ENCODE data around the gene DRC7.
"Not testable (repeated sequence)": the region's sequence is repeated elsewhere in the genome, so short reads cannot be mapped to it uniquely, and the experiment has no call there.

The DRC7 gene

DNA sequence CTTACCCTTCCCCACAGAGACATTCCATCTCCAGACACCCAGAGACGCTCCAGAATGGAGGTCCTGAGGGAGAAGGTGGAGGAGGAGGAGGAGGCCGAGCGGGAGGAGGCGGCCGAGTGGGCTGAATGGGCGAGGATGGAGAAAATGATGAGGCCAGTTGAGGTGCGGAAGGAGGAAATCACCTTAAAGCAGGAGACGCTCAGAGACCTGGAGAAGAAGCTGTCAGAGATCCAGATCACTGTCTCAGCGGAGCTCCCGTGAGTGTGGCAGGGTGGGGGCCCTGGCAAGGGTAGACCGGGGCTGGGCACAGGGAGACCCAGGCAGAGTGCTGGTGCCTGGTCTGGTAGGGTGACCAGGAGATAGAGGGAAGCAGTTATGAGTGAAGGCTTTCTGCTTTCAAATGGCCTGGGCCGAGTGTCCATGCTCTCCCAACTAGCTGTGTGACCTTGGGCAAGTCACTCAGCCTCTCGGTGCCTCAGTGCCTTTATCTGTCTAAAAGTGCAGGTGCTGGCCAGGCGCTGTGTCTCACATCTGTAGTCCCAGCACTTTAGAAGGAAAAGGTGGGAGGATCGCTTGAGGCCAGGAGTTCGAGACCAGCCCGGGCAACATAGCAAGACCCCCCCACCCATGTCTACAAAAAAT is 3.4 kb downstream of the DRC7 start:
- DNase-seq = no peak

- DNase-seq = no peak
Observed at GRCh38 chr16:57698812-57699405, 4.3 kb downstream of the DRC7 start.

DNA sequence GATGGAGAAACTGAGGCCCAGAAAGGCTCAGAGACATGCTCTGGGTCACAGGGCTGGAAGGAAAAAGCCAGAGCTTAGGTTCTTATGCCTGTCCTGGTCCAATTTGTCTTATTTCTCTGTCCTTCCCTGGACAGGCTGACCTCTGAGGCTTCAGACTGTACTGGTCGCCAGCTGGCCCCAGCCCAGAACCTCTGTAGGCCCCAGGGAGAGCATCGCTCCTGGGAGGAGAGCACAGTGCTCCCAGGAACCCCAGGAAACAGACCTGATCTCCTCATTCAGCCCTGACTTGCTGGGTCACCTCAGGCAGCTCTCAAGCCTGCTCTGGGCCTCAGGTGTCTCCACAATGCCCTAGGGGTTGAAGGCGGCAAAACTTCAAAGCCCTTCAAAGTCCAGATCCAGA is 4.9 kb downstream of the DRC7 start:
- no peak for DNase-seq

DNA sequence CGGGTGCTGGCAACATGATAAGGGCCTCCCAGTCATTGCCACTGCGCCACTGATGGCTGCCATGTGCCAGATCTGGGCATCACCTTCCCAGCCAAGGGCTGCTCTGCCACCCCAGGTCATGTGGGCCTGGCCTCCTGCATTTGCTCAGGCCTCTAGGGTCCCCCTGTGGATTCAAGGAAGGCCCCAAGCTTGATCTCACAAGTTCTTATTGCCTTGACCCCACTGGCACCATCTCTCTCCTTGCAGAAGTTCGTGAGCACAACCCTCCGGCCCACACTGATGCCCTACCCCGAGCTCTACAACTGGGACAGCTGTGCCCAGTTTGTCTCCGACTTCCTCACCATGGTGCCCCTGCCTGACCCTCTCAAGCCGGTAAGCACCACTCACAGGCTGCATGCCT is 5.3 kb downstream of the DRC7 start:
- DNase-seq = no peak

- DNase-seq = no peak
Observed at GRCh38 chr16:57700781-57701551, 6.4 kb downstream of the DRC7 start.

DNA sequence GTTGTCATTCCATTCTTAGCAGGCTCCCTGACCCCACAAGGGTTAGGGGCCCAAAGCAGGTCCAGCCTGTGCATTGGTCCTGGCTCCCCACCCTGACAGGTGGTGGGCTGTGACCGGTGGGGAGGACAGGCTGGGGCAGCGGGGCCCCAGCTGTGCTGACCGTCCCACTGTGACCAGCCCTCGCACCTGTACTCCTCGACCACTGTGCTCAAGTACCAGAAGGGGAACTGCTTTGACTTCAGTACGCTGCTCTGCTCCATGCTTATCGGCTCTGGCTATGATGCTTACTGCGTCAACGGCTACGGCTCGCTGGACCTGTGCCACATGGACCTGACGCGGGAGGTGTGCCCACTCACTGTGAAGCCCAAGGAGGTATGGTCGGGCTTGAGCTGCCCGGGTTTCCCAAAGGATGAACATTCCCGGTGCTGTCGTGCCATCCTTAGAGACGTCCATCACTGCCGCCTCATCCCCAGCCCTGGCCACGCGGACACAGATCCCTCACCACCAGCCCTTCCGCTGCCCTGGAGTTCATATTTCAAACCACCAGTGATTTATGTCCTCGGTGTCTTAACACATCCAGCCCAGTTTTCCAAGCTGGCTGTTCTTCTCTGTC is 7.3 kb downstream of the DRC7 start:
- no peak for DNase-seq

DNA sequence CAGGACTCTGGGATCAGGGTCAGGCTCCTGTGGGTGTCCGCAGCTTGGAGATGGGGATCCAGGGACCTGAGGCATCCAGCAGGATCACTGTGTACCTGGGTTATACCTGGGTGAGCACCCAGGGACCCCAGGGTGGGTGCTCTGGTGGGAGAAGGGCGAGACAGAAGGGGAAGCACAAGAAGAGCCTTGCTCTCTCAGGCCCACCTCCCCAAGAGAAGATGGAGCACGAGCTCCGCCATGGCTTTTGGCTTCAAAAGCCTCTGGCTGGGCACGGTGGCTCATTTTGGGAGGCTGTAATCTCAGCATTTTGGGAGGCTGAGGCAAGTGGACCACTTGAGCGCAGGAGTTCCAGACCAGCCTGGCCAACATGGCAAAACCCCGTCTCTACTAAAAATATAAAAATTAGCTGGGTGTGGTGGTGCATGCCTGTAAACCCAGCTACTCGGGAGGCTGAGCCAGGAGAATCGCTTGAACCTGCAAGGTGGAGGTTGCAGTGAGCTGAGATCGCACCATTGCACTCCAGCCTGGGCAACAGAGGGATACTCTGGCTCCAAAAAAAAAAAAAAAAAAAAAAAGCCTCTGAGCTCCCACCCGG is 8.9 kb downstream of the DRC7 start:
- DNase-seq = no peak

DNA sequence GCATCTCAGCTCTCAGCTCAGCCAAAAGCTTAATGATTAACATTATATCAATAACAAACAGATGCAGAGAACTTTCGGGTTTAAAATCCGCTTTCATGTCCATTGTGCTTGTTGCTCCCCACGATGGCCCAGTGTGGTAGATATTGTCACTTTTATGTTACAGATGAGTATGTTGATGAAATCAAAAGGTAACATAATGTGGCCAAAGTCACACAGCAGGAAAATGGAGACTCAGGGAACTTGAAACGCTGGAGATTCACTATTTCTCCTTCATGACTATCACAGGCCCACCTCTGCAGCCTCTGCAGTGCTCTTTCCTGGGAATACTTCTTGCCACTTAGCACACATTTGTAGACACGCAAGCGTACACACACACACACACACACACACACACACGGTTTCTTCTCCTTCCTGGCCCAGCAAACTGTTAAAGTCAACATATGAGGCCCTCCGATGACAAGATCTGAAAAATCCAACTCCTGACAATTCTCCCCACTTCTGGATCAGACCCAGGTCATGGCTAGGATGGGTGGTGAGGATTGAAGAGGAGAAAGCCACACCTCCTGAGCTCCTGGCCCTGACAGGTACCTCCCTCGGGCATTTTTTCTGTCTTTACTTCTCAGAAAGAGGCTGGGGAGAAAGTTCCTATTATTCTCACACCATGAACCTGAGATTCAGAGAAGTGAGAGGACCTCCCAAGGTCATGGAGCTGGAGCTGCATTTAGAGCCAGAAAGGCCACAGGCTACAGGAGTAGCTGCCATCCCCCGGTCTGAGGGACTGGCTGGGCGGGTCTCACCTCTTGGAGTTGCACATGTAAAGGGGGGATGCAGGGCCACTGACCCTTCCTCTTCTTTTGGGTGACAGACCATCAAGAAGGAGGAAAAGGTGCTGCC is 9.7 kb downstream of the DRC7 start:
- no peak for DNase-seq

GRCh38 chr16:57704905-57705852 is 10.6 kb downstream of the DRC7 start:
- DNase-seq = no peak

GRCh38 chr16:57706717-57707116 is 12.1 kb downstream of the DRC7 start:
- no peak for DNase-seq

DNA sequence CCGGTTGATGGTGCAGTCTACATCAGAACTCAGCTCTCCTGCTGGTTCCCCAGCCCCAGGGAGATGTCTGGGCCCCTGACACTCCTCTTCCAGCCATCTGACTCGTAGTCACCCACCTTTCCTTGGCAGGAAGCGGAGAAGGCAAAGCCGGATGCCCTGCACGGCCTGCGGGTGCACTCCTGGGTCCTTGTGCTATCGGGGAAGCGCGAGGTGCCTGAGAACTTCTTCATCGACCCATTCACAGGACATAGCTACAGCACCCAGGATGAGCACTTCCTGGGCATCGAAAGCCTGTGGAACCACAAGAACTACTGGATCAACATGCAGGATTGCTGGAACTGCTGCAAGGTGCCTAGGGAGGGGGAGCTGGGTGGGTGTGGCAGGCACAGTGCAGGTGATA is 12.7 kb downstream of the DRC7 start:
- DNase-seq = no peak

DNA sequence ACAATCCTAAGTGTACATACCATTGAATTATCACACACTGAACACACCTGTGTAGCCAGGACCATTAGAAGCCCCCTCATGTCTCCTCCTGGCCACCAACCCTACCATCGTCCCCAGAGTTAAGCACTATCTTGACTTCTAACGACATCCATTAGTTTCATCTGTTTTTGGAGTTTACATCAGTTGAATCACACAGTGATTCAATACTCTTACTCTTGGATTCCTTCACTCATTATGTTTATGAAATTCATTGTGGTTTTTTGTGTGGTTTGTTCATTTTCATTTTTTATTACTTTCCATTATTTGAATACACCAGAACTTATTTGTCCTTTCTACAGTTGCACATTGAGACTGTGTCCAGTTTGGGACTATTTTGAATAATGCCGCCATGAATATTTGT is 13.6 kb downstream of the DRC7 start:
- no peak for DNase-seq

DNA sequence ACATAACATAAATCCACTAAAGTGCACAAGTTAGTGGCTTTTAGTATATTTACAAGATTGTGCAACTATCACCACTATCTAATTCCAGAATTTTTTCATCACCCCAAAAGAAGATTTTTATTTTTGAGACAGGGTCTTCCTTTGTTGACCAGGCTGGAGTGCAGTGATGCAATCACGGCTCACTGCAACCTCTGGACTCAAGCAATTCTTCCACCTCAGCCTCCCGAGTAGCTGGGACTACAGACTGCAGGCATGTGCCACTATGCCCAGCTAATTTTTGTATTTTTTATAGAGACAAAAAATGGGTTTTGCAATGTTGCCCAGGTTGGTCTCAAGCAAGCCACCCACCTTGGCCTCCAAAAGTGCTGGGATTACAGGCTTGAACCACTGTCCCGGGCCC is 15.1 kb downstream of the DRC7 start:
- DNase-seq = no peak

GRCh38 chr16:57711346-57711745 is 16.7 kb downstream of the DRC7 start:
- peak; percentile 1 for DNase-seq

DNA sequence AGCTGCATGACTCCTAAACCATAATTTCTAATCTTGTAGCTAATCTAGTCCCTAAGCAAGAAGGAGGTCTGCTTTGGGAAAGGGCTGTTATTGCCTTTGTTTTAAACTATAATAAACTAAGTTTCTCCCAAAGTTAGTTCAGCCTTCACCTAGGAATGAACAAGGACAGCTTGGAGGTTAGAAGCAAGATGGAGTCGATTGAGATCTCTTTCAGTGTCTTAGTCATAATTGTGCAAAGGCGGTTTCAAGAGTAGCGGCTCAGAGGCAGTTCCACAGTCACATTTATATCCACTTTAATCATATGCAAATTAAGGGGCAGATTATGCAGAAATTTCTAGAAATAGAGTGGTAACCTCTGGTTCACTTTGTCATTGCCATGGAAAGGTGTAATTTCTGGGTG is 17.4 kb downstream of the DRC7 start:
- no peak for DNase-seq

- DNase-seq = not testable (repeated sequence)
Observed at GRCh38 chr16:57712569-57712968, 18.0 kb downstream of the DRC7 start.

DNA sequence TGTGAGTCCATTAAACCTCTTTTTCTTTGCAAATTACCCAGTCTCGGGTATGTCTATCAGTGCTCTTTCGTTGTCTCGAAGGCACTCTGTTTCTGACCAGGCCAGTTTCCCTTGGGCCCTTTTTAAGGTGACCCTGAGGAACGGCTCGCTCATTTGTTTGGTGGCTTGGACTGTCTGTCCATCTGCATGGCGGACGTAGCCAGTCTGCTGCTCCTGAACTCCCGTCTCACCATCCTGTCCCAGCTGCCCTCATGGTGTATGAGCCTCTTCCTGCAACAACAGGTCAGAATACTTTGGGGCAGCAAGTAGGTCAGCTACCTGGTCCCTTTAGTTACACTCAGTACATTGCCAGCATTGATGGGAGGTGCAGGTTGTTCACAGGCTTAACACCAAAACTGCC is 19.0 kb downstream of the DRC7 start:
- no peak for DNase-seq

DNA sequence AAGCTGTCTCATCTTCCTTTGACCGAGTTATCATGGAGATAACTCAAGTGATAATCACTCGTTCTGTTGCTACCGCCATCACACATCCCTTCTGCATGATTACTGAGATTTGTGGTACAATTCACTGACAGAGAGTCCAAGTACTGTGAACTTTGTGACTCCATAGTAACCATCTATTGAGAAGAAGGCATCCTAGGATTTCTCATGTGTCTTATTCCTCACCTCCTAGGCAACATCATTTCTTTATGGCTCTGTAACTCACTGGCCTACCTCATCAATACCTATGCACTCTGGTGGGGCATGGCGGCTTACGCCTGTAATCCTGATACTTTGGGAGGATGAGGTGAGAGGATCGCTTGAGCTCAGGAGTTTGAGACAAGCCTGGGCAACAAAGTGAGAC is 19.4 kb downstream of the DRC7 start:
- DNase-seq = no peak

GRCh38 chr16:57720142-57720575 is 25.6 kb downstream of the DRC7 start:
- peak; percentile 5 for DNase-seq

DNA sequence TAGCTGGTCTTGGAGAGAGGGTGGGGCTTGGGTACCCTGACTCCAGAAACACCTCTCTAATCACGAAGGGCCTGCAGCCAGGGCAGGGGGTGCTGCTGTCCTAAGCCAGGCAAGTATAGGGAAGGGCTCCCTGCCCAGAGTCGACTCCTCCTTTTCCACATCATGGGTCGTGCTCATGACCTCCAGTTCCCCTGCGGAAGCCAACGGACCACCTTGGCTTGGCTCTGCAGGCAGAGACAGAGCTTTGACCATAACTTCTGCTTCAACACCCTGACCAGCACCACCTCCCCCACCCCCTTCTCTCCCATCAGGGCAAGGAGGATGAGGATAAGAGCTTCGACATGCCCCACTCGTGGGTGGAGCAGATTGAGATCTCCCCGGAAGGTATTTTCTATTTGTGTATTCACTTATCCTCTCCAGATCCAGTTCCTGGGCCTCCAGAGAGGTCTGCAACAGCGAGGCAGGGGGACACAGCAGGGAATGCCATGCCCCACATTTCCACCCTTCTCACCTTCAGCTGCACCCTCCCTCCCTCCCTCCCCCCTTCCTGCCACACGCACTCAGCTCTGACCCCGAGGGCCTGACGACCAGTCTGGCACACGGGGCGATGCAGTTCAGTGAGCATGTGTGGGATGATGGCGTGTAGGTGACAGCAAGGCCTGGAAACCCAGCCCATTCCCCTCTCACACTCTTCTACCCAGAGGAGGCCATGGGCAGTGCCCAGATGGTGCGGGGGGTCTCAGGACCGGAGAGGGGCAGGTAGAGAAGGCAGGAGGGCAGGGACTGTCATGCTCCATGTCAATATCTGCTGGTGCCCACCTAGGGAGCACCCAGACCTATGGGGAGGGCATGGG is 27.0 kb downstream of the DRC7 start:
- DNase-seq = no peak

DNA sequence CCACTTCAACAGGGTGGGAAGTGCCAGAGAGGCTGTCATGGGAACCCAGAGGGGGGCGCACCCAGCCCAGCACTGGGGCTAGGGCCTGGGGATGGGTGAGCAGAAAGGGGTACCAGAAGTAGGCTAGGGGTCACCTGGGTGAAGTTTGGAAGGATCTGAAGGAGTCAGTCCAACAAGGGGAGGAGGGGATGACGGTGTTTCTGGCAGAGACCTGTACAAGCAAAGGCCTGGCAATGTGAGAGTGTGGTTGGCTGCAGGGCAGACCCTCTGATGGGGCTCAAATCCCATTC is 27.5 kb downstream of the DRC7 start:
- DNase-seq = no peak

Data from NCI-H1694 (cell line).